WERI-Rb-1 (cell line): ENCODE data around the gene GLI1.

Experiments
- DNase-seq: peaks from one replicate; pipeline ENCODE4 v3.0.0-alpha.2; 2020
- H3K27ac ChIP-seq: fragments of 250-450 bp; sonication (Bioruptor Pico); 2 replicates; pipeline ENCODE4 v1.5.1; 2020; ENCODE audit warnings: mild to moderate bottlenecking, moderate library complexity
- H3K27me3 ChIP-seq: fragments of 250-450 bp; sonication (Bioruptor Pico); 2 replicates; pipeline ENCODE4 v1.5.1; 2021; ENCODE audit warnings: mild to moderate bottlenecking, low read depth, moderate library complexity; ENCODE audit not compliant: insufficient read depth, severe bottlenecking
- H3K36me3 ChIP-seq: fragments of 250-450 bp; sonication (Bioruptor Pico); 2 replicates; pipeline ENCODE4 v1.5.1; 2020; ENCODE audit warnings: mild to moderate bottlenecking, moderate library complexity
- H3K4me3 ChIP-seq: 2 replicates; pipeline ENCODE4 v1.5.1; 2011; ENCODE audit warnings: low read depth, mild to moderate bottlenecking, control low read depth, low read length
- H3K9me3 ChIP-seq: fragments of 250-450 bp; sonication (Bioruptor Pico); 2 replicates; pipeline ENCODE4 v1.5.1; 2021; ENCODE audit warnings: mild to moderate bottlenecking, moderate library complexity; ENCODE audit not compliant: severe bottlenecking
- CTCF ChIP-seq: IDR thresholded peaks from 2 replicates; pipeline ENCODE4 v1.5.1; 2011; ENCODE audit warnings: low read depth, mild to moderate bottlenecking, control low read depth, inconsistent platforms, low read length

The GLI1 gene

GRCh38 chr12:57476993-57477709, 17.6 kb downstream of the GLI1 start:
- Histone ChIP-seq H3K36me3 (peaks cover 5% of the 10 kb centered on the region), H3K27ac (no peak overlapping the region), H3K27me3 (no peaks in the 10 kb centered on the region), H3K4me3 (no peak overlapping the region), H3K9me3 (no peaks in the 10 kb centered on the region)
- no peak for TF ChIP-seq CTCF
- DNase-seq = no peak

GRCh38 chr12:57477710-57478681, 18.4 kb downstream of the GLI1 start:
- no peak for TF ChIP-seq CTCF
- no peaks in the 10 kb centered on the region for H3K9me3 ChIP-seq
- no peak overlapping the region for H3K4me3 ChIP-seq
- no peak for DNase-seq
- H3K27ac ChIP-seq = no peak overlapping the region
- no peaks in the 10 kb centered on the region for H3K27me3 ChIP-seq
- peaks cover 5% of the 10 kb centered on the region for H3K36me3 ChIP-seq

- no peak overlapping the region for H3K27ac ChIP-seq
- peaks cover 5% of the 10 kb centered on the region for H3K36me3 ChIP-seq
- no peak for DNase-seq
- no peaks in the 10 kb centered on the region for H3K27me3 ChIP-seq
- no peak overlapping the region for H3K4me3 ChIP-seq
- no peak for TF ChIP-seq CTCF
- no peaks in the 10 kb centered on the region for H3K9me3 ChIP-seq
Measured at GRCh38 chr12:57479043-57479375, 19.4 kb downstream of the GLI1 start.

- H3K4me3 ChIP-seq = no peak within 1 kb of the TSS
- H3K27ac ChIP-seq = no peak within 1 kb of the TSS
- H3K36me3 ChIP-seq = peaks cover 3% of the 10 kb centered on the region
- H3K27me3 ChIP-seq = no peaks in the 10 kb centered on the region
- no peak for DNase-seq
- no peaks in the 10 kb centered on the region for H3K9me3 ChIP-seq
- TF ChIP-seq CTCF = no peak
Measured at GRCh38 chr12:57479376-57480115, 20.0 kb downstream of the GLI1 start, which contains the start of gene ARHGAP9. TSS of gene ARHGAP9 (minus strand) at chr12:57479866. CDS start at chr12:57479406, 460 bp downstream.

- no peak for TF ChIP-seq CTCF
- no peak for DNase-seq
Measured at GRCh38 chr12:57481671-57482070, 22.1 kb downstream of the GLI1 start.

More at GRCh38 chr12:57481671-57482070, 22.1 kb downstream of the GLI1 start:
- no peaks in the 10 kb centered on the region for H3K36me3 ChIP-seq
- H3K27me3 ChIP-seq = no peaks in the 10 kb centered on the region
- H3K4me3 ChIP-seq = no peak overlapping the region
- no peak overlapping the region for H3K27ac ChIP-seq
- H3K9me3 ChIP-seq = no peaks in the 10 kb centered on the region
